ENCODE results near the gene CSF2.
"Not testable (repeated sequence)": the region's sequence is repeated elsewhere in the genome, so short reads cannot be mapped to it uniquely, and the experiment has no call there.

The CSF2 gene

GRCh38 chr5:132103969-132104391, 30.4 kb downstream of the CSF2 start:
- H3K27me3 ChIP-seq (replicated peaks; ENCODE audit: control insufficient read depth, insufficient read depth, low read length): no peaks in the 10 kb centered on the region
- DNase-seq (ENCODE audit: low read depth): no peak
- no peak overlapping the region for H3K4me3 ChIP-seq (ENCODE audit: low read length)
- no peaks in the 10 kb centered on the region for H3K9me3 ChIP-seq (ENCODE audit: control insufficient read depth, low read length)
- no peaks in the 10 kb centered on the region for H3K36me3 ChIP-seq (ENCODE audit: control insufficient read depth, insufficient read depth, low read length, severe bottlenecking)
- no peak overlapping the region for H3K9ac ChIP-seq (ENCODE audit: low read length)
- peaks cover 17% of the 10 kb centered on the region for H3K4me1 ChIP-seq (ENCODE audit: control insufficient read depth, insufficient read depth, low read length)

- H3K4me3 ChIP-seq (ENCODE audit: low read length): no peak overlapping the region
- H3K9me3 ChIP-seq (ENCODE audit: control insufficient read depth, low read length): no peaks in the 10 kb centered on the region
- H3K27me3 ChIP-seq (replicated peaks; ENCODE audit: control insufficient read depth, insufficient read depth, low read length): no peaks in the 10 kb centered on the region
- peak; percentile 17 for DNase-seq (ENCODE audit: low read depth)
- H3K36me3 ChIP-seq (ENCODE audit: control insufficient read depth, insufficient read depth, low read length, severe bottlenecking): no peaks in the 10 kb centered on the region
- H3K4me1 ChIP-seq (ENCODE audit: control insufficient read depth, insufficient read depth, low read length): peaks cover 16% of the 10 kb centered on the region
- H3K9ac ChIP-seq (ENCODE audit: low read length): no peak overlapping the region
Measured at GRCh38 chr5:132104556-132104955, 31.0 kb downstream of the CSF2 start.

- H3K4me3 ChIP-seq (ENCODE audit: low read length): no peak overlapping the region
- no peak overlapping the region for H3K9ac ChIP-seq (ENCODE audit: low read length)
Measured at GRCh38 chr5:132105688-132106087, 32.1 kb downstream of the CSF2 start.

GRCh38 chr5:132108495-132108894, 34.9 kb downstream of the CSF2 start:
- H3K36me3 ChIP-seq (ENCODE audit: control insufficient read depth, insufficient read depth, low read length, severe bottlenecking); H3K4me1 ChIP-seq (ENCODE audit: control insufficient read depth, insufficient read depth, low read length); DNase-seq (ENCODE audit: low read depth); H3K4me3 ChIP-seq (ENCODE audit: low read length); H3K27me3 ChIP-seq (replicated peaks; ENCODE audit: control insufficient read depth, insufficient read depth, low read length); H3K9ac ChIP-seq (ENCODE audit: low read length); H3K9me3 ChIP-seq (ENCODE audit: control insufficient read depth, low read length): not testable (repeated sequence)

More at GRCh38 chr5:132105688-132106087, 32.1 kb downstream of the CSF2 start:
- H3K4me1 ChIP-seq (ENCODE audit: control insufficient read depth, insufficient read depth, low read length): peaks cover 16% of the 10 kb centered on the region
- H3K27me3 ChIP-seq (replicated peaks; ENCODE audit: control insufficient read depth, insufficient read depth, low read length): no peaks in the 10 kb centered on the region
- no peak for DNase-seq (ENCODE audit: low read depth)
- no peaks in the 10 kb centered on the region for H3K36me3 ChIP-seq (ENCODE audit: control insufficient read depth, insufficient read depth, low read length, severe bottlenecking)
- no peaks in the 10 kb centered on the region for H3K9me3 ChIP-seq (ENCODE audit: control insufficient read depth, low read length)

- H3K4me1 ChIP-seq (ENCODE audit: control insufficient read depth, insufficient read depth, low read length); H3K27me3 ChIP-seq (replicated peaks; ENCODE audit: control insufficient read depth, insufficient read depth, low read length); DNase-seq (ENCODE audit: low read depth); H3K9ac ChIP-seq (ENCODE audit: low read length); H3K4me3 ChIP-seq (ENCODE audit: low read length); H3K36me3 ChIP-seq (ENCODE audit: control insufficient read depth, insufficient read depth, low read length, severe bottlenecking): not testable (repeated sequence)
- peaks cover 10% of the 10 kb centered on the region for H3K9me3 ChIP-seq (ENCODE audit: control insufficient read depth, low read length)
Measured at GRCh38 chr5:132108957-132109356, 35.4 kb downstream of the CSF2 start.

- no peaks in the 10 kb centered on the region for H3K36me3 ChIP-seq (ENCODE audit: control insufficient read depth, insufficient read depth, low read length, severe bottlenecking)
- no peak for DNase-seq (ENCODE audit: low read depth)
- no peak overlapping the region for H3K9ac ChIP-seq (ENCODE audit: low read length)
- H3K4me3 ChIP-seq (ENCODE audit: low read length): no peak overlapping the region
- H3K9me3 ChIP-seq (ENCODE audit: control insufficient read depth, low read length): peaks cover 10% of the 10 kb centered on the region
- no peaks in the 10 kb centered on the region for H3K4me1 ChIP-seq (ENCODE audit: control insufficient read depth, insufficient read depth, low read length)
- no peaks in the 10 kb centered on the region for H3K27me3 ChIP-seq (replicated peaks; ENCODE audit: control insufficient read depth, insufficient read depth, low read length)
Measured at GRCh38 chr5:132109494-132110053, 36.0 kb downstream of the CSF2 start.

GRCh38 chr5:132110195-132110594, 36.6 kb downstream of the CSF2 start:
- Histone ChIP-seq H3K36me3 (ENCODE audit: control insufficient read depth, insufficient read depth, low read length, severe bottlenecking) (no peaks in the 10 kb centered on the region), H3K9ac (ENCODE audit: low read length) (no peak overlapping the region), H3K4me3 (ENCODE audit: low read length) (no peak overlapping the region), H3K27me3 (replicated peaks; ENCODE audit: control insufficient read depth, insufficient read depth, low read length) (no peaks in the 10 kb centered on the region), H3K9me3 (ENCODE audit: control insufficient read depth, low read length) (peaks cover 10% of the 10 kb centered on the region), H3K4me1 (ENCODE audit: control insufficient read depth, insufficient read depth, low read length) (no peaks in the 10 kb centered on the region)
- DNase-seq (ENCODE audit: low read depth): no peak

- Histone ChIP-seq H3K4me3 (ENCODE audit: low read length) (no peak overlapping the region), H3K27me3 (replicated peaks; ENCODE audit: control insufficient read depth, insufficient read depth, low read length) (no peaks in the 10 kb centered on the region), H3K9me3 (ENCODE audit: control insufficient read depth, low read length) (peaks cover 10% of the 10 kb centered on the region), H3K4me1 (ENCODE audit: control insufficient read depth, insufficient read depth, low read length) (no peaks in the 10 kb centered on the region), H3K9ac (ENCODE audit: low read length) (no peak overlapping the region), H3K36me3 (ENCODE audit: control insufficient read depth, insufficient read depth, low read length, severe bottlenecking) (no peaks in the 10 kb centered on the region)
- no peak for DNase-seq (ENCODE audit: low read depth)
Measured at GRCh38 chr5:132110930-132111329, 37.3 kb downstream of the CSF2 start.

GRCh38 chr5:132112111-132112510, 38.5 kb downstream of the CSF2 start:
- peaks cover 10% of the 10 kb centered on the region for H3K9me3 ChIP-seq (ENCODE audit: control insufficient read depth, low read length)
- no peak for DNase-seq (ENCODE audit: low read depth)
- no peaks in the 10 kb centered on the region for H3K4me1 ChIP-seq (ENCODE audit: control insufficient read depth, insufficient read depth, low read length)
- H3K9ac ChIP-seq (ENCODE audit: low read length): no peak overlapping the region
- H3K27me3 ChIP-seq (replicated peaks; ENCODE audit: control insufficient read depth, insufficient read depth, low read length): no peaks in the 10 kb centered on the region
- H3K36me3 ChIP-seq (ENCODE audit: control insufficient read depth, insufficient read depth, low read length, severe bottlenecking): no peaks in the 10 kb centered on the region
- no peak overlapping the region for H3K4me3 ChIP-seq (ENCODE audit: low read length)

GRCh38 chr5:132114150-132115121, 40.8 kb downstream of the CSF2 start:
- no peak overlapping the region for H3K4me3 ChIP-seq (ENCODE audit: low read length)
- H3K9ac ChIP-seq (ENCODE audit: low read length): no peak overlapping the region
- H3K27me3 ChIP-seq (replicated peaks; ENCODE audit: control insufficient read depth, insufficient read depth, low read length): no peaks in the 10 kb centered on the region
- H3K9me3 ChIP-seq (ENCODE audit: control insufficient read depth, low read length): peaks cover 10% of the 10 kb centered on the region
- H3K36me3 ChIP-seq (ENCODE audit: control insufficient read depth, insufficient read depth, low read length, severe bottlenecking): no peaks in the 10 kb centered on the region
- DNase-seq (ENCODE audit: low read depth): no peak
- no peaks in the 10 kb centered on the region for H3K4me1 ChIP-seq (ENCODE audit: control insufficient read depth, insufficient read depth, low read length)

GRCh38 chr5:132115375-132115774, 41.8 kb downstream of the CSF2 start:
- Histone ChIP-seq H3K4me1 (ENCODE audit: control insufficient read depth, insufficient read depth, low read length) (no peaks in the 10 kb centered on the region), H3K9me3 (ENCODE audit: control insufficient read depth, low read length) (peaks cover 10% of the 10 kb centered on the region), H3K27me3 (replicated peaks; ENCODE audit: control insufficient read depth, insufficient read depth, low read length) (no peaks in the 10 kb centered on the region), H3K9ac (ENCODE audit: low read length) (no peak overlapping the region), H3K4me3 (ENCODE audit: low read length) (no peak overlapping the region), H3K36me3 (ENCODE audit: control insufficient read depth, insufficient read depth, low read length, severe bottlenecking) (no peaks in the 10 kb centered on the region)
- DNase-seq (ENCODE audit: low read depth): no peak

Data from adipocyte (in vitro differentiated cells).